Measurements from ENCODE around the gene TBX21.

The TBX21 gene

GRCh38 chr17:47708312-47708863 lies 24.6 kb upstream of the TBX21 start:
- H3K36me3 ChIP-seq (ENCODE audit: control insufficient read depth, insufficient read depth, low read length), result peaks cover 4% of the 10 kb centered on the region; the same call in 1 of the 2 replicates
- H3K27ac ChIP-seq (ENCODE audit: low read depth, low read length), result no peak overlapping the region
- H3K9ac ChIP-seq (ENCODE audit: low read length), result no peak overlapping the region
- H3K27me3 ChIP-seq (ENCODE audit: control insufficient read depth, insufficient read depth, low read length), result peaks cover 29% of the 10 kb centered on the region
- H3K4me1 ChIP-seq (ENCODE audit: control insufficient read depth, insufficient read depth, low read length), result no peaks in the 10 kb centered on the region; the same call in 1 of the 2 replicates
- H3K4me3 ChIP-seq (ENCODE audit: low read depth, low read length), result peak overlapping the region; percentile 46; the same call in 1 of the 2 replicates
- no peaks in the 10 kb centered on the region for H3K9me3 ChIP-seq (ENCODE audit: control insufficient read depth, insufficient read depth, low read depth, low read length)

- Histone ChIP-seq H3K27ac (ENCODE audit: low read depth, low read length) (no peak overlapping the region), H3K36me3 (ENCODE audit: control insufficient read depth, insufficient read depth, low read length) (peaks cover 4% of the 10 kb centered on the region; the same call in 1 of the 2 replicates), H3K4me3 (ENCODE audit: low read depth, low read length) (peak overlapping the region; percentile 46; the same call in 1 of the 2 replicates), H3K27me3 (ENCODE audit: control insufficient read depth, insufficient read depth, low read length) (peaks cover 35% of the 10 kb centered on the region), H3K9me3 (ENCODE audit: control insufficient read depth, insufficient read depth, low read depth, low read length) (no peaks in the 10 kb centered on the region), H3K9ac (ENCODE audit: low read length) (no peak overlapping the region), H3K4me1 (ENCODE audit: control insufficient read depth, insufficient read depth, low read length) (no peaks in the 10 kb centered on the region; the same call in 1 of the 2 replicates)
These were observed 24.0 kb upstream of the TBX21 start for GRCh38 chr17:47708864-47709541.

- Histone ChIP-seq H3K27ac (ENCODE audit: low read depth, low read length) (no peak overlapping the region), H3K4me1 (ENCODE audit: control insufficient read depth, insufficient read depth, low read length) (peaks cover 4% of the 10 kb centered on the region; the same call in 1 of the 2 replicates), H3K4me3 (ENCODE audit: low read depth, low read length) (no peak overlapping the region; the same call in 1 of the 2 replicates), H3K36me3 (ENCODE audit: control insufficient read depth, insufficient read depth, low read length) (peaks cover 4% of the 10 kb centered on the region; the same call in 1 of the 2 replicates), H3K9me3 (ENCODE audit: control insufficient read depth, insufficient read depth, low read depth, low read length) (no peaks in the 10 kb centered on the region), H3K9ac (ENCODE audit: low read length) (no peak overlapping the region), H3K27me3 (ENCODE audit: control insufficient read depth, insufficient read depth, low read length) (peaks cover 35% of the 10 kb centered on the region)
These were observed 23.4 kb upstream of the TBX21 start for GRCh38 chr17:47709594-47709993.

- peaks cover 4% of the 10 kb centered on the region; the same call in 1 of the 2 replicates for H3K36me3 ChIP-seq (ENCODE audit: control insufficient read depth, insufficient read depth, low read length)
- H3K27me3 ChIP-seq (ENCODE audit: control insufficient read depth, insufficient read depth, low read length), result peaks cover 35% of the 10 kb centered on the region
- H3K4me1 ChIP-seq (ENCODE audit: control insufficient read depth, insufficient read depth, low read length), result peaks cover 4% of the 10 kb centered on the region; the same call in 1 of the 2 replicates
- no peak overlapping the region for H3K4me3 ChIP-seq (ENCODE audit: low read depth, low read length)
- H3K27ac ChIP-seq (ENCODE audit: low read depth, low read length), result no peak overlapping the region
- H3K9ac ChIP-seq (ENCODE audit: low read length), result no peak overlapping the region
- H3K9me3 ChIP-seq (ENCODE audit: control insufficient read depth, insufficient read depth, low read depth, low read length), result no peaks in the 10 kb centered on the region
These were observed 21.5 kb upstream of the TBX21 start for GRCh38 chr17:47711366-47712099.

- Histone ChIP-seq H3K9ac (ENCODE audit: low read length) (no peak overlapping the region), H3K4me3 (ENCODE audit: low read depth, low read length) (no peak overlapping the region), H3K27ac (ENCODE audit: low read depth, low read length) (no peak overlapping the region), H3K27me3 (ENCODE audit: control insufficient read depth, insufficient read depth, low read length) (peaks cover 39% of the 10 kb centered on the region), H3K4me1 (ENCODE audit: control insufficient read depth, insufficient read depth, low read length) (0 out of 2 replicates have a peak, but pooled peaks cover 4% of the 10 kb centered on the region), H3K36me3 (ENCODE audit: control insufficient read depth, insufficient read depth, low read length) (peaks cover 4% of the 10 kb centered on the region; the same call in 1 of the 2 replicates), H3K9me3 (ENCODE audit: control insufficient read depth, insufficient read depth, low read depth, low read length) (no peaks in the 10 kb centered on the region)
These were observed 20.6 kb upstream of the TBX21 start for GRCh38 chr17:47712330-47713023.

- H3K4me1 ChIP-seq (ENCODE audit: control insufficient read depth, insufficient read depth, low read length), result peaks cover 4% of the 10 kb centered on the region; the same call in 1 of the 2 replicates
- peaks cover 44% of the 10 kb centered on the region for H3K27me3 ChIP-seq (ENCODE audit: control insufficient read depth, insufficient read depth, low read length)
These were observed 18.9 kb upstream of the TBX21 start for GRCh38 chr17:47713980-47714700.

GRCh38 chr17:47714773-47715396 lies 18.2 kb upstream of the TBX21 start:
- peaks cover 4% of the 10 kb centered on the region; the same call in 1 of the 2 replicates for H3K4me1 ChIP-seq (ENCODE audit: control insufficient read depth, insufficient read depth, low read length)
- peaks cover 46% of the 10 kb centered on the region for H3K27me3 ChIP-seq (ENCODE audit: control insufficient read depth, insufficient read depth, low read length)
- no peak overlapping the region for H3K9ac ChIP-seq (ENCODE audit: low read length)
- H3K36me3 ChIP-seq (ENCODE audit: control insufficient read depth, insufficient read depth, low read length), result peaks cover 4% of the 10 kb centered on the region; the same call in 1 of the 2 replicates
- H3K9me3 ChIP-seq (ENCODE audit: control insufficient read depth, insufficient read depth, low read depth, low read length), result no peaks in the 10 kb centered on the region
- no peak overlapping the region for H3K4me3 ChIP-seq (ENCODE audit: low read depth, low read length)
- no peak overlapping the region for H3K27ac ChIP-seq (ENCODE audit: low read depth, low read length)

More at GRCh38 chr17:47713980-47714700, 18.9 kb upstream of the TBX21 start:
- no peak overlapping the region for H3K27ac ChIP-seq (ENCODE audit: low read depth, low read length)
- H3K4me3 ChIP-seq (ENCODE audit: low read depth, low read length), result no peak overlapping the region
- no peaks in the 10 kb centered on the region for H3K9me3 ChIP-seq (ENCODE audit: control insufficient read depth, insufficient read depth, low read depth, low read length)
- peaks cover 4% of the 10 kb centered on the region; the same call in 1 of the 2 replicates for H3K36me3 ChIP-seq (ENCODE audit: control insufficient read depth, insufficient read depth, low read length)
- H3K9ac ChIP-seq (ENCODE audit: low read length), result no peak overlapping the region

- Histone ChIP-seq H3K36me3 (ENCODE audit: control insufficient read depth, insufficient read depth, low read length) (0 out of 2 replicates have a peak, but pooled peaks cover 2% of the 10 kb centered on the region), H3K9ac (ENCODE audit: low read length) (no peak overlapping the region), H3K9me3 (ENCODE audit: control insufficient read depth, insufficient read depth, low read depth, low read length) (no peaks in the 10 kb centered on the region), H3K4me1 (ENCODE audit: control insufficient read depth, insufficient read depth, low read length) (peaks cover 11% of the 10 kb centered on the region), H3K27ac (ENCODE audit: low read depth, low read length) (no peak overlapping the region), H3K4me3 (ENCODE audit: low read depth, low read length) (no peak overlapping the region), H3K27me3 (ENCODE audit: control insufficient read depth, insufficient read depth, low read length) (peaks cover 55% of the 10 kb centered on the region)
These were observed 17.2 kb upstream of the TBX21 start for GRCh38 chr17:47715669-47716325.

GRCh38 chr17:47716375-47716774 lies 16.7 kb upstream of the TBX21 start:
- Histone ChIP-seq H3K9ac (ENCODE audit: low read length) (no peak overlapping the region), H3K4me3 (ENCODE audit: low read depth, low read length) (no peak overlapping the region), H3K27me3 (ENCODE audit: control insufficient read depth, insufficient read depth, low read length) (peaks cover 60% of the 10 kb centered on the region), H3K36me3 (ENCODE audit: control insufficient read depth, insufficient read depth, low read length) (no peaks in the 10 kb centered on the region), H3K4me1 (ENCODE audit: control insufficient read depth, insufficient read depth, low read length) (peaks cover 13% of the 10 kb centered on the region), H3K9me3 (ENCODE audit: control insufficient read depth, insufficient read depth, low read depth, low read length) (no peaks in the 10 kb centered on the region), H3K27ac (ENCODE audit: low read depth, low read length) (no peak overlapping the region)
